ENCODE measurements around the gene SPG11. TPM values are rescaled to one million over a fixed set of nuclear protein-coding genes. Genes with fewer than 3 reads are reported as not detected.

Gene SPG11
- polyA plus RNA-seq, 1 donor, result 41.6 TPM

DNA sequence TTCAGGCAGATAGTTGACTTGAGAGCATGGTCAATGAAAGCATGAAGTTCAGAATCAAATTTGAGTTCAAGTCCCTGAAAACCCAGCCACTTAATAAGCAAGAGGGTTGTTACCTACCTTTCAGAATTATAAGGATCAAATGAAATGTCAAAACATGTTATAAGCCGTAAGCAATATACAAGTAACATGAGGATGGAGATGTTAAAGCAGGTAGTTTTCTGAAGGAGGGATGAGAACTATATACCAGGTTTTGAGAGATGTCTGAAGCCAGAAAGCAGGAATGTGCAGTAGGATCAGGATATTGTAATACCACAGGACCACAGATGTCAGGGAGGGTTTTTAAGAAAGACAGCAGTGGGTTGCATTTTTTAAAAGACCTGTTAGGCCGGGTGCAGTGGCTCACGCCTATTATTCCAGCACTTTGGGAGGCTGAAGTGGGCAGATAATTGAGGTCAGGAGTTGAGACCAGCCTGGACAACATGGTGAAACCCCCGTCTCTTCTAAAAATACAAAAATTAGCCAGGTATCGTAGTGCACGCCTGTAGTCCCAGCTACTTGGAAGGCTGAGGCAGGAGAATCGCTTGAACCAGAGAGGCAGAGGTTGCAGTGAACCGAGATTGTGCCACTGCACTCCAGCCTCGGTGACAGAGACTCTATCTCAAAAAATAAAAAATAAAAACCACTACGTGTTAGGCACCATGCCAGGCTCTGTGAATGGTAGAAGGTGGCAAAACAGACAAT lies 133.4 kb downstream of the SPG11 start:
- DNase-seq (ENCODE audit: low read depth), result no peak

- no peak for DNase-seq (ENCODE audit: low read depth)
Observed at GRCh38 chr15:44527241-44527640, 136.2 kb downstream of the SPG11 start.

DNA sequence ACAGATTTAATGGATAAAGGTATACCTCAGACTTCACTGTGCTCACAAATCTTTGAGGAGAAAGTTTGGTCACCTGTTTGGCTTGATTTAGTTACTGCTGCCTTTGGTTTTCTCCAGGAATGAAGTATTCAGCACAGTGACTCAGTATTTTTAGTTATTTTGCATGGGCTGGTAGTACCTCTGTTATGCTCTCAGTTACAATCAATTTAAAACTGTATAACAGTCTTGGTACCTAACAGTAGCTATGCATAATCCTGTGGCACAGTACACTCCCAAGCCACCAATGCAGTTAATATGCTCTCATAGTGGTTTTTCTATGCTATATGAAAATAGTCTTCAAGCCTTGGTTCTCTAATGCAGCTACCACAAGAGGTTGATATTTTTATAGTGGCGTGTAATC lies 138.4 kb downstream of the SPG11 start:
- DNase-seq (ENCODE audit: low read depth), result no peak

DNA sequence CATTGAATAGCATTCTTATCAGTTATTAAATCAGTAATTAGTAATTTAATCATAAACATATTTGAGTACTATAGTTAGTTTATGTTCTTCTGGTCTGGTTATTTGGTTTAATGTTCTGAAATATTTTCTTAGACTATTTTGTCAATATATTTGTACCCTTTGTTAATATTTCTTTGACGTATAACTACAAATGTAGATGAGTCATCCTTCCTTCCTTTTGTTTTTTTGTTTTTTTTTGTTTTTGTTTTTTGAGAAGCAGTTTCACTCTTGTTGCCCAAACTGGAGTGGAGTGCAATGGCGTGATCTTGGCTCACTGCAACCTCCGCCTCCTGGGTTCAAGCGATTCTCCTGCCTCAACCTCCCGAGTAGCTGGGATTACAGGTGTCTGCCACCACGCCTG lies 143.9 kb downstream of the SPG11 start:
- no peak for DNase-seq (ENCODE audit: low read depth)

DNA sequence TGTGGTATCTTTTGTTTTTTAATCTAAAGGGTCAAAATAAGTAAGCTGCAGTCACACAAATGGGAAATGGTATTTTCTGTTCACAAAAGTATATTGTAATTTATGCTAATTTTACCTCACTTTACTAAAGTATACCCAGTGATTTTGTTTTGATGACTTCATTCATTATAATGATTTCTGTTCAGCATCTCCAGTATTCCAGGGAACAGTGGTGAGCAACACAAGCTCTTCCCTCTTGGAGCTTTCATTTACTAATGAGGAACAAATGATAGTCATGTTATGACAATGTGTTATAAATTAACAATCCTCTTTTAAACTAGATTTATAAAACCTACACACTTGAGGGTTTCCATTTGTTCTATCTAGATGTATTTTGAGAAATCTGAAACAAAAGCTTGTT lies 147.0 kb downstream of the SPG11 start:
- DNase-seq (ENCODE audit: low read depth), result no peak

Other genes with a start within 250 kb of the SPG11 start
- 35.8 TPM for gene CTDSPL2, start 236.0 kb downstream of the SPG11 start, polyA plus RNA-seq (ENCODE audit: insufficient read length)
- 90.8 TPM for gene EIF3J, start 126.5 kb downstream of the SPG11 start, polyA plus RNA-seq (ENCODE audit: insufficient read length)
- 0.78 TPM for gene PATL2, start 47.7 kb upstream of the SPG11 start, polyA plus RNA-seq (ENCODE audit: insufficient read length)
- 447 TPM for gene B2M, start 47.9 kb upstream of the SPG11 start, polyA plus RNA-seq (ENCODE audit: insufficient read length)
- gene TRIM69, start 72.9 kb upstream of the SPG11 start, polyA plus RNA-seq (ENCODE audit: insufficient read length), result 27.8 TPM